GM19043 (cell line): Measurements from ENCODE around the gene SLC22A1.
"Not testable (repeated sequence)": the region's sequence is repeated elsewhere in the genome, so short reads cannot be mapped to it uniquely, and the experiment has no call there.

Experiments
- ATAC-seq: cut with Tn5 transposase; IDR thresholded peaks from one replicate; pipeline ENCODE4 v1.9.1; 2021; ENCODE audit warnings: low read depth; ENCODE audit not compliant: unreplicated experiment

SLC22A1 gene

DNA sequence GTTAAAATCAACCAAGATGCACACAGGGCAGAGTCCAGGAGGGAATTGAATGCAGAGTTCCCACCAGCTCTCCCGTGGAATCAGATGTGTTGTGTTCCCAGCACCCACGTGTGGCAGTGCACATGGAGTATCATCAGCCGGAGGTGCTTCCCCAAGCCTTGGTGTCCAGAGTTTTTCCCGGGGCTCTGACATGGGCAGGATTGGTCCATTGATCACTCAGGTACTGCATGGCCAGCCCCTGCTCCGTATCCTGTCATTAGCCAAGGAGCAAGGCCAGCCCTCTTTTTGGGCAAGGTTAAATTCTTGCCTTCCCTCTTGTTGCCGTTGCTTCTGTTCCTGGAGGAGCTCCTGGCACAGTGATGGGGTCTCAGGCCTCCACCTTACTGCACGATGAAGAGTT lies 28.6 kb upstream of the SLC22A1 start:
- no peak for ATAC-seq

DNA sequence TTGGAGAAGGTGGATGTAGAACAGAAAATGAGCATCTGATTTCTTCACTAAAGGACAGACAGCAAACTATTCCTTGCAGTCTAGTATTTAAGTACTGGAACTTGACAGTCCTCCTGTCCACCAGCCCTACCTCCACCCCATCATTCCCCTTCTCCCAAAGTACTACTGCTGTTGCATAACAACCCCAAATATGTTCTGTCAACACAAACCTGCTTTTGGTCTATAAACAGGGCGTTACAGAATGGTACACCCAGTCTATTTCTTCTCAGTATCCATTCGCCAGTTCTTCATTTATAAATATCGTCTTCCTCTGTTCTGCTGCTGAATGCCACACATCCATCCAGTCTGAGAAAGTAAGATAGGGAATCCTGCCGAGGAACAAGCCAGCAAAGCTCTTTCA lies 27.7 kb upstream of the SLC22A1 start:
- ATAC-seq = no peak

DNA sequence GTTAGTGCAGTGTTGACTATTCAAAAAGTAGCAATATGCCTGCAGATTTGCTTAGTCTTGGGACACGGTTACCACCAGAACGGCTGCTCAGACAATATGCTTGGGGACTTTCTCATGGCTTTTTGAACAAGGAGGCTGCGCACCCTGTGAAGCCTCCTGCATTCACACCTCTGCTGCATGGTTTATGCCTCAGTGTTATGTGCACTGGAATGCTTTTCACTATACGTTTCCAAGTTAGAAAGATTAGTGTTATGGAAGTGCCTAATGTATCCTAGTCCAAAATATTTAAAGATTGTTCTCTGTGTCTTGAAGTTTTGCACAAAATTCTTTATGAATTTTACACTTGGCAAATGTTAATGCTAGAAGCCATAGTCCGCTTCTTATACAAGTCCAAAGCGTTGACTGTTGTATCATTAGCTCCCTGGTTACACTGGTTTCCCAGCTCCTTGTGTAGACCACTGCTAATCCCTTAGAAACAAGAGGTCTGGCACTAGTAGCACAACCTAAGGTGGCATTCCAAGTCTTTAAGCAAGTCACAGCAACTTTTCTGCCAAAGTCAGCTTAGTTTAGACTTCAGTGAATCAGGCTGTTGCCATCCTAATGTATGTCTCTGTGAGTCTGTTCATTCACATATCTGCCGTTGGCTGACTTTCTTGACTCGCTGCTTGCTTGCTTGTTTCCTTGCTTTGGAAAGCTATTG lies 26.3 kb upstream of the SLC22A1 start:
- ATAC-seq = no peak

DNA sequence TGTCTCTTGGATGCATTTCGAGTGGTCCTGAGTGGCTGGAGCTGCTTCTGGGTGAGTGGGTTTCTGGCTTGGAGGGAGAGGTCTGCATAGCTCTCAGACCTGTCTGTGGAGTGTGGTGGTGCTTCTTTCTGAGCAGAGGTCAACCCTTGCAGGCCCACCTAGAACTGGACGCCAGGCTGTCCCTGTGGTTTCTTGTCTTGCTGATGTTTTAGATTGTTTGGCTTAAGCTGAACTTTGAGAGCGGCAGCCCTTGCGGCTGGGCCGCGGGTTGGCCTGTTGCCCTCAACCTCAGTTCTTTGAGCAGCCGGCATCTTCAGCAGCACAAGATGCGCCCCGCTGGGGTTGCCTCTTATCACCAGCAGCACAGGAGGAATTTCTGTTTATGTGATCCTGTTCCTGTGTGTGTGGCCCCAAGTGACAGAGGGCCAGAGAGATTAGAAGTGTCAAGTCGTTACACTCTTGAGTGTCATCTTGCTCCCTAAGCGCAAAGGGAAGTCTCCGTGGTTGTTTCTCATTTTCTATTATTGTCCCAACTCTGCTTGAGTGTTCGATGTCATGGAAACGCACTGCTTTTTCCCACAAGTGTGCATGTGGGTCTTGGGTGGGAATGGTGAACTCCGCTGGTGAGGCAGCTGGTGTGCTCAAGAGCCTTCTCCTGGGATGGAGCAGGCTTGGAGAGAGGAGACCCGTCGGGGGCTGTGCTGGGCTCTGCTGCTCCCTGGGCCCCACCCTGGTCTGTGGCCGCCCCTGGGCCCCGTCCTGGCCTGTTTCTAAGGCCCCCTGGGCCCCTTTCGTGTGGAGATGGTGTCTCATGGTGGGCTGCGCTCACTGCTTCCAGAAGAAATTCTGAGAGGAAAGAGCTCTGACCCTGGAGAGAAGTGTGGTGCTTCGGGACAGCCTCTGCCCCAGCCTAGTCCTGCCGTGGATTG lies 20.1 kb upstream of the SLC22A1 start:
- ATAC-seq = no peak

DNA sequence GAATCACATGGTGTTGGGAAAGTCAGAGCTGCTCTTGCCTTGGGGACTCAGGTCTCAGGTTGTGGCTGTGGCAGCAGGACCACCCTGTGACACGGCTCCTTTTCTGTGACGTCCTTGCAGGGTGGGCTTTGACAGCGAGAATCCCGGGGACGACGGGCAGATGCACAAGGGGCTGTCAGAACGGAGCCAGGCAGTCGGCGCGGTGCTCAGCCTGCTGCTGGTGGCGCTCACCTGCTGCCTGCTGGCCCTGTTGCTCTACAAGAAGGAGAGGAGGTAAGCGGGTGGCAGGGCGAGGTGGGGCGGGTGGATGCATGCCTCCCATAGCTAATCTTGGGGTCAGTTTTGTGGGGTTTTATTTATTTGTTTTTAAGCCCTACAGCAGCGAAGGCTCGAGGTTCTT lies 19.2 kb upstream of the SLC22A1 start:
- no peak for ATAC-seq

DNA sequence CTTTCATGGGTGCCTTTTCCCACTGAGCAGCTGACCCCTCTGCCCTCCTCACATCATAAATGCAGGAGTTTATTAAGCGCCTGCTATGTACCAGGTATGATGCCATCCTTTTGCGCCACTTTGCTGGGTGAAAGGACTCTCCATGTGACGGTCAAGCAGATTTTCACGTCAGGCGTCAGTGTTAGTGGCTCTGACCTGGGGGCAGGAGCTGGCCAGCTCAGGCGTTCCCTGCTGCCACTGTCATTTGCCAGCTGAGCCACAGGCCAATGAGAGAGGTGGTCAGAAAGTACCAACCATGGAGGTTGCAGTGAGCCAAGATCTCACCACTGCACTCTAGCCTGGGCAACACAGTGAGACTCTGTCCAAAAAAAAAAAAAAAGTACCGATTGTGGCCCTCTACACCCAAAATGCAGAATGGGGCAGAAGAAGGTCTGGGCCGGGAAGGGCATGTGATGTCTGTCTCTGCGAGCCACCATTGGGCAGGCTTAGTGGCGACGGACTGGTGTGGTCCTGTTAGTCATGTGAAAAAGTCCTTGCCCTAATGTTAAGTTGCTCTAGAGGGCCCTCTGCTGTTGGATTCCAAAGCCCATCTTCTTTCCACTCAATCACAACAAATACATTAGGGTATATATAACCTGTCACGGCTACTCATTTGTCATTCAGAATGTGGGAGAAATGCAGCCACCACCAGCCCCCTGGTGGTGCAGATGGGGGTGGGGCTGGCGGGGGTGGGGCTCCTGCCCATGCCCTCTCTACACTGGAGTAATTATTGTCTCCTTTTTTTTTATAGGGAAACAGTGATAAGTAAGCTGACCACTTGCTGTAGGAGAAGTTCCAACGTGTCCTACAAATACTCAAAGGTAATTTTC lies 18.4 kb upstream of the SLC22A1 start:
- ATAC-seq = no peak

DNA sequence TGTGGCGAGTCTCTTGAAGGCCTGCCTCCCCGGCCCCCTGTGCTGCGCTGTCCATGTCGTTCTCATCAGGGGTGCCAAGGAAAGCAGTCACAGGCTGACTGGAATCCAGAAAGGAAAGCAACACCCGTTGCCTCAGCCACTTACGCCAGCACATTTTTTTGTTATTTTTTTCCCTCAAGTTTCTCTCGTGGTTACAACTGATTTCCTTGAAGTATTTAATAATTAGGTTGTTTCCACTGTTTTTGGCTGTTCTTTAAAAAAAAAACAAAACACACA lies 17.9 kb upstream of the SLC22A1 start:
- ATAC-seq = no peak

DNA sequence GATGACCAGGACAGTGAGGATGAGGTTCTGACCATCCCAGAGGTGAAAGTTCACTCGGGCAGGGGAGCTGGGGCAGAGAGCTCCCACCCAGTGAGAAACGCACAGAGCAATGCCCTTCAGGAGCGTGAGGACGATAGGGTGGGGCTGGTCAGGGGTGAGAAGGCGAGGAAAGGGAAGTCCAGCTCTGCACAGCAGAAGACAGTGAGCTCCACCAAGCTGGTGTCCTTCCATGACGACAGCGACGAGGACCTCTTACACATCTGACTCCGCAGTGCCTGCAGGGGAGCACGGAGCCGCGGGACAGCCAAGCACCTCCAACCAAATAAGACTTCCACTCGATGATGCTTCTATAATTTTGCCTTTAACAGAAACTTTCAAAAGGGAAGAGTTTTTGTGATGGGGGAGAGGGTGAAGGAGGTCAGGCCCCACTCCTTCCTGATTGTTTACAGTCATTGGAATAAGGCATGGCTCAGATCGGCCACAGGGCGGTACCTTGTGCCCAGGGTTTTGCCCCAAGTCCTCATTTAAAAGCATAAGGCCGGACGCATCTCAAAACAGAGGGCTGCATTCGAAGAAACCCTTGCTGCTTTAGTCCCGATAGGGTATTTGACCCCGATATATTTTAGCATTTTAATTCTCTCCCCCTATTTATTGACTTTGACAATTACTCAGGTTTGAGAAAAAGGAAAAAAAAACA lies 16.6 kb upstream of the SLC22A1 start:
- ATAC-seq = no peak

DNA sequence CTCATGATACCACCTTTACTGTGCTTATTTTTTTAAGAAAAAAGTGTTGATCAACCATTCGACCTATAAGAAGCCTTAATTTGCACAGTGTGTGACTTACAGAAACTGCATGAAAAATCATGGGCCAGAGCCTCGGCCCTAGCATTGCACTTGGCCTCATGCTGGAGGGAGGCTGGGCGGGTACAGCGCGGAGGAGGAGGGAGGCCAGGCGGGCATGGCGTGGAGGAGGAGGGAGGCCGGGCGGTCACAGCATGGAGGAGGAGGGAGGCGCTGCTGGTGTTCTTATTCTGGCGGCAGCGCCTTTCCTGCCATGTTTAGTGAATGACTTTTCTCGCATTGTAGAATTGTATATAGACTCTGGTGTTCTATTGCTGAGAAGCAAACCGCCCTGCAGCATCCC lies 15.6 kb upstream of the SLC22A1 start:
- ATAC-seq = no peak

DNA sequence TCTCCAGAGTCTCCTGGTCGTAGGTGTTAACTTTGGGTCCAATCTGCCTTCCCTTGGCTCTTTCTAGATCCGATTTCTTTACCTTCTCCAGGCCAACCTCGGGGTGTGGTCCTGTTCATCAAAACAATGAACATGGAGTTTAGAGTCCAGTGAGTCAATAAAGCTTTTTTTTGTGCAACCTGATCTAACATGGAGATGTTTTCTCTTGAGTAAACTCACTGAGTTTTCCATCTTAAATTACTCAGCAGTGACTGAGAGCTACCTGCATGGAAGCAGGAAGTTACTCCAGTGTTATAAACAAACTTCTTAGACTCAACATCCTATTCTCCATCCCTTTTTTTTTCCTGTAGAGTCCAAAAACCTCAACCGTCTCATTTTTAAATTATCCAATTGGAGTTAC lies 14.9 kb upstream of the SLC22A1 start:
- no peak for ATAC-seq

DNA sequence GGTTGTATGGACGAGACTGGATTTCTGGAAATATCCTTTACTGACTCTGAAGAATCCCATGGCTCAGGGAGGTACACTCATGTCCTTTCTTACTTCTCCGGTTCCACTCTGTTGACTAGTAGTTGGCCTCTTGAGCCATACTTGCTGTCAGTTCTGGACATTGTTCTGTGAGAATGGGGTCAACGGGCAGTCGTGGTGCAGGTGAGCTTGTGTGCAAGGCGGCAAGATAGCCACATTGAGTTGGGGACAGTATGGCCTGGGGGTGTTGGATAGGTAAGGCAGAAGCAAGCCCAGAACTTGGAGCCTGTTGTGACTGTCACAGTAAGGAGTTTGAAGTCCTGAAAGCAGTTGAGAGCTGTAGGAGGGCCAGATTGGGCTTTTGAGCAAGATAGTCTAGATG lies 13.5 kb upstream of the SLC22A1 start:
- ATAC-seq = no peak

DNA sequence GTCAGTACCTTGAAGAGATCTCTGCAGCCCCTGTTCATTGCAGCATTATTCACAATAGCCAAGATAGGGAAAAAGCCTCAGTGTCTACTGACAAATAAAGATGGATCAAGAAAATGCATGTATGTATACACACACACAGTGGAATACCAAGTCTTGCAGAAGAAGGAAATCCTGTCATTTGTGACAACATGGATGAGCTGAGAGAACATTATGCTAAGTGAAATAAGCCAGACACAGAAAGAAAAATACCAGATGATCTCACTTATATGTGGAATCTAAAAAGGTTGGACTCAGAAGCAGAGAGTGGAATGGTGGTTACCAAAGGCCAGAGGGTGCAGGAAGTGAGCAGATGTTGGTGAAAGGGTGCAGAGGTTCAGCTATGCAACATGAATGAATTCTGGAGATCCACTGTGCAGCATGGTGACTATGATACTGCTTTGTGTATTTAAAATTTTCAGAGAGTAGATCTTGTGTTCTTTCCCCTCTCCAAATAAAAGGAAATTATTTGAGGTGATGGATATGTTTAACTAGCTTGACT lies 11.0 kb upstream of the SLC22A1 start:
- ATAC-seq = no peak

DNA sequence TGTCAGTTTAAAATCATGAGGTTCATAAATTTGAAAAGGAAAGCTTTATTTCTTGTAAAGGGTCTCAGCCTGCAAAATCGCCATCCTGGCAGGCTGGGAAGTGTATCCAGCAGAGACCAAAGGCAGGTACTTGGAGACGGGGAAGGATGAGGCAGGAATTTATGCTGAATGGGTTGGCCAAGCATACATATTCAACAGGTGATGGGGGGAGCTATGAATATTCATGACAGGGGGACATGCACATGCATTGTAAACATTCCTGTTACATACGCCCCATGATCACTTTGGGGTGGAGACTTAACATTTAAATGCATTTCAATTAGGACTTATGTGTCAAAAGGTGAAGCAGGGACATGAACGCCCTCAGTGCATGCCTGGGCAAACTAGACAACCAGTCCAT lies 9.8 kb upstream of the SLC22A1 start:
- ATAC-seq = no peak

DNA sequence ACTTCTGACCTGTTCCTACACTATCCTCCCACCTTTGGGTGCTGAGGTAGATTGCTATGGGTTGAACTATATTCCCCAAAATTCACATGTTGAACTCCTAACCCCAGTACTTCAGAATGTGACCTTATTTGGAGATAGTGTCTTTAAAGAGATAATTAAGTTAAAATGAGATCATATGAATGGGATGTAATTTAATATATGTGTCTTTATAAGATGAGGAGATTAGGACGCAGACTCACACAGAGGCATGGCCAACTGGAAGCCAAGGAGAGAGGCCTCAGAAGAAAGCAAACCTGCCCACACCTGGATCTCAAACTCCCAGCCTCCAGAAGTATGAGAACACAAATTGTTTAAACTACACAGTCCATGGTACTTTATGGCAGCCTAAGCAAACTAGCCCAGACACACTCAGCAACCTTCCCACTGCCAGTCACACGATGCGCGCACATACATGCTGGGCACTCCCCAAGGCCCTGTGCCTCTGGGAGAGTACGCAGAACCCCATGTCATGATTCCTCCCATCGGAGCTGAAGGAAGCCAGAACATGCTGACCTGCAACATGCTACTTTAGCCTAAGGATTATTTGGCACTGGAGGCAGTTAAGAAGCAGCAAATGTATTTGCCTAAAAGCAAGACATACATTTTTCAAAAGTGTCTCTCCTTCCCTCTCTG lies 8.9 kb upstream of the SLC22A1 start:
- ATAC-seq = no peak

DNA sequence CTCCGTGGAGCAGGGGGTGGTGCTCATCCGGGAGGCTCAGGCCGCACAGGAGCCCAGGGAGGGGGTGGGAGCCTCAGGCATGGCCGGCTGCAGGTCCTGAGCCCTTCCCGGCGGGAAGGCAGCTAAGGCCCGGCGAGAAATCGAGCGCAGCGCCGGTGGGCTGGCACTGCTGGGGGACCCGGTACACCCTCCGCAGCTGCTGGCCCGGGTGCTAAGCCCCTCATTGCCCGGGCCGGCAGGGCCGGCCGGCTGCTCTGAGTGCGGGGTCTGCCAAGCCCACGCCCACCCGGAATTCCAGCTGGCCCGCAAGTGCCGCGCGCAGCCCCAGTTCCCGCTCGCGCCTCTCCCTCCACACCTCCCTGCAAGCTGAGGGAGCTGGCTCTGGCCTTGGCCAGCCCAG lies 7.1 kb upstream of the SLC22A1 start:
- ATAC-seq = not testable (repeated sequence)

DNA sequence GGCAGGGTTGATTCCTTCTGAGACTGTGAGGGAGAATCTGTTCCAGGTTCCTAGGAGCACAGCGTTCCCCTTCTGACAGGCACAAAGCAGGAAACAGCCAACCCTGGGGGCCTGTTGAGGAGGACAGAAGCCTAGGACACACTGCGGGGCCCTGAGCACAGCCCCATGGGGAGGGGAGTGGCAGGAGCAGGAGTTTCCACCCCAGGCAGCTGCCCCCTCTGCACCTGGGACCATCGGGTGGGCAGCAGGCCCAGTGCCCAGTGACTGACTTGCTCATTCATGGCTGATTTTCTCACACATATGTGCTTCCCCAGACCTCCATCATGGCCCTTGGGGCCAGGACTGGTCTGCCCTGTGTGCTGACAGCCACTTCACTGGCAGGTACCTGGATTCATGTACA lies 6.2 kb upstream of the SLC22A1 start:
- no peak for ATAC-seq

DNA sequence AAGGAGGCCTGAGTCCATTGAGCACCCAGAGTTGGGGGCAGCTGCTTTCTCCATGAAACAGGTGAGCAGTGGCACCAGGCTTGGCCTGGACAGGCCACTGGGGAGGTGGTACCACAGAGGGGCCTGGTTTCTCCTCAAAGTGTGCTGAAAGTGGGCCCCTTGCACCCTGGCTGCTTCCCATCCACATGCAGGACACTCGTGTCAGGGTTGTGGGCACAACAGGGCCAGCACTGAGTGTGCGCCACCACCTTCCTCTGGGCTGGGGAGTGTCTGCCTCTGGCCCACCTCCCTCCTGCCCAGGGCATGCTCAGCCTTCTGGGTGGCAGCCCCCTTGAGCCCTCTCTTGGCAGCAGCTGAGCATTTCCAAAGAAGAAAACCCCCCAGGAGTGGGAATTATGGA lies 5.2 kb upstream of the SLC22A1 start:
- ATAC-seq = no peak

DNA sequence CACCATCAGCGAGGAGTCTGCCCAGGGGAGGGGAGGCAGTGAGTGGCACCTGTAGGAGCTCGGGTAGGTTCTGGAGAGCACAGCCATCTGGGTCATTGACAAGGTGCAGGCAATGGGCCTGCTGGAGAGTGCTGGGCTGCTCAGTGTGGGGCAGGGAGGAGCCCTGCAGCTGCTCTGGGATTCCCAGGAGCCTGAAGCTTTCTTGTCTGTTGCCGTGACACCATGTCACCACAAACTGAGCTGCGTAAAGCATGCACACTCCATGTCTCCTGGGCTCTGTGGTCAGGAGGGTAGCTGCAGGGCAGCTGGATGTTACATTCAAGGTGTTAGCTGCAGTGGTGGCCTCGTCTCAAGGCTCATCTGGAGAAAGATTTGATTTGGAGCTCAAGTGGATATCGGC lies 4.5 kb upstream of the SLC22A1 start:
- no peak for ATAC-seq

DNA sequence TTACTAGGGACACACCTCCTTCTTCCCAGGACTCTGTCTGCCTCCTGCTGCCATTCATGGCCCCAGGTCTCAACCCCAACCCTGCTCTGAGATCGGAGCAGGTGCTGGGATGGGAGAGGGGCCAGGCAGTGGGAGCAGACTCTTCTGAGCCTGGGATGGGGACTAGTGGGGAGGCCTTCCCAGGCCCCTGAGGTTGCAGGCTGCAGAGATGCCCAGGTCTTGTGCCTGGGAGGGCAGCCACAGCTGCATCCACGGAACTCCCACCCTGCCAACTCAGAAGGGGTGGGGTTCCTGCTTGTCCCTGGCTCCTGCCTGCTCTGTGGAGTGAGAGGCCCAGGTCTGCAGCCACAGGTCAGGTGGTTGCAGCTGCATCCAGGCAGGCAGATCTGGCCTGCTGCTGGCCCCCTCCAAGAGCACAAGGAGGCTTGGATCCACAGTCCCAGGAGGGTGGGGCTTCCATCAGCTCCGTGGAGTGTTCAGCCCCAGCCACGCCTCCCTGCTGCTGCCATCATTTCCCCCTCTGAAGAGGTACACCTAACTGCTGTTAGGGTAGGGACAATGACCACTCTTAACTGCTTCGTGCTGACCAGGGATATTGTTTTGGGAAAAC lies 2.9 kb upstream of the SLC22A1 start:
- no peak for ATAC-seq

DNA sequence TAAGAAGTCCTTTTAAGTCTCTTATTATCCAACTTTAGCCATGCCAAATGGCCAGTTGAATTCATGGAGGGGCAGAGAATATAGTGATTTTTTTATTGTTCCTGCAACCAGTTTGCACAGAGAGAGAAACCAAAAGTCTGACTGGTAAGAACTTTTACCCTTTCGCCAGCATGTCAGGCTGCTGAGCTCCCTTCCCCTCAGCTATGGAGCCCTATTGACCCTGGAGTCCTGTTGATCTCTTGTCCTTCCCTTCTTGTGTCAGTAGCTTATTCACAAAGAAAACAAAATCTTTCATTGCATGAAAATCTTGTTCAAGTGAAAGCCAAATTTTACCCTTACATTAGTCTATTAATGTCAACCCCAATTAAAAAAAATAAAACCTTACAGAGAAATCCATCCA lies 1.5 kb upstream of the SLC22A1 start:
- ATAC-seq = no peak
